Activated CD4-positive, alpha-beta T cell treated with anti-CD3 and anti-CD28 coated beads, Interleukin-2, Interleukin-4, amounts not matched to agents 100 ng/mL and 50 ng/mL, durations not matched to agents 16 hours and 8 hours (primary cell): ENCODE data around the gene MARCHF6.

Experiments used
- DNase-seq: peaks from one replicate; pipeline ENCODE4 v3.0.0-alpha.2; 2020; ENCODE audit warnings: low spot score

Gene MARCHF6, protein sequence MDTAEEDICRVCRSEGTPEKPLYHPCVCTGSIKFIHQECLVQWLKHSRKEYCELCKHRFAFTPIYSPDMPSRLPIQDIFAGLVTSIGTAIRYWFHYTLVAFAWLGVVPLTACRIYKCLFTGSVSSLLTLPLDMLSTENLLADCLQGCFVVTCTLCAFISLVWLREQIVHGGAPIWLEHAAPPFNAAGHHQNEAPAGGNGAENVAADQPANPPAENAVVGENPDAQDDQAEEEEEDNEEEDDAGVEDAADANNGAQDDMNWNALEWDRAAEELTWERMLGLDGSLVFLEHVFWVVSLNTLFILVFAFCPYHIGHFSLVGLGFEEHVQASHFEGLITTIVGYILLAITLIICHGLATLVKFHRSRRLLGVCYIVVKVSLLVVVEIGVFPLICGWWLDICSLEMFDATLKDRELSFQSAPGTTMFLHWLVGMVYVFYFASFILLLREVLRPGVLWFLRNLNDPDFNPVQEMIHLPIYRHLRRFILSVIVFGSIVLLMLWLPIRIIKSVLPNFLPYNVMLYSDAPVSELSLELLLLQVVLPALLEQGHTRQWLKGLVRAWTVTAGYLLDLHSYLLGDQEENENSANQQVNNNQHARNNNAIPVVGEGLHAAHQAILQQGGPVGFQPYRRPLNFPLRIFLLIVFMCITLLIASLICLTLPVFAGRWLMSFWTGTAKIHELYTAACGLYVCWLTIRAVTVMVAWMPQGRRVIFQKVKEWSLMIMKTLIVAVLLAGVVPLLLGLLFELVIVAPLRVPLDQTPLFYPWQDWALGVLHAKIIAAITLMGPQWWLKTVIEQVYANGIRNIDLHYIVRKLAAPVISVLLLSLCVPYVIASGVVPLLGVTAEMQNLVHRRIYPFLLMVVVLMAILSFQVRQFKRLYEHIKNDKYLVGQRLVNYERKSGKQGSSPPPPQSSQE

DNA sequence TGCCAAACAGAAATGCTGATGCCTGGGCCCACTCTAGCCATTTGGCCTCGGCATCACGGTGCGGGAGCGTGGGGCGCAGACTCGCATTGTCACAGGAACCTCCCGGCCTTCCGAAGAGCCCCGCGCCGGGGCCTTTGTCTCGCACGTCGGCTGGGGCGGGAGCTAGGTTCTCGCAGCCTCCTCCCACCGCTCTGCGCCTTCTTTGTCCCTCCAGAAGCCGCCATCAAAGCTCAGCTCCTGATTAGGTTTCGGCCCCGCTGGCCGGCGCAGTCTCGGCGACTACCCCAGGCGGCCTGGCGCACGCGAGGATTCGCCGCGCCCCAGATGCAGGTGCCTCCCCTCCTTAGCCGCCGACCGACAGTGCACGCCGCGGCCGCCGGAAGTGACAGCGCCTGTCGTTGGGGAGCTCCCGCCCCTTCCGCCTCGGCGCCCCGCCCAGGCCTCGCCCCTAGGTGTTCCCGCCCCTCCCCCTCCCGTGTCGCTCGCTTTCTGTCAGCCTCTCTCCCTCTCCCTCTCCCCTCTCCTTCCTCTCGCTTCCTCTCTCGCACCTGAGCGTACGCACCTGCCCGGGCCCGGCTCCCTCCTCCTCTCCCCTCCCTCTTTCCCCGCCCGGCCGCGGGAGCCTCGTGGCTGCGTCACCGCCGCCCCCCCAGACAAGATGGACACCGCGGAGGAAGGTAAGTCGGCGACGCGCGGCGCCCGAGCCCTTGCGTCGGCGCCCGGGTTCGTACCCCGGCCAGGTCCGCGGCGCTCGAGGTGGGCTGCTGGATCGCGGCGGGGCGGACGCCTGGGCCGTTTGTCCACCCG lies at the start of gene MARCHF6:
Gene MARCHF6, plus strand, starts transcription at position 455 of the 807 bp plus-strand sequence. Its CDS starts 204 bp downstream, at position 659.
- DNase-seq = peak; percentile 96

DNA sequence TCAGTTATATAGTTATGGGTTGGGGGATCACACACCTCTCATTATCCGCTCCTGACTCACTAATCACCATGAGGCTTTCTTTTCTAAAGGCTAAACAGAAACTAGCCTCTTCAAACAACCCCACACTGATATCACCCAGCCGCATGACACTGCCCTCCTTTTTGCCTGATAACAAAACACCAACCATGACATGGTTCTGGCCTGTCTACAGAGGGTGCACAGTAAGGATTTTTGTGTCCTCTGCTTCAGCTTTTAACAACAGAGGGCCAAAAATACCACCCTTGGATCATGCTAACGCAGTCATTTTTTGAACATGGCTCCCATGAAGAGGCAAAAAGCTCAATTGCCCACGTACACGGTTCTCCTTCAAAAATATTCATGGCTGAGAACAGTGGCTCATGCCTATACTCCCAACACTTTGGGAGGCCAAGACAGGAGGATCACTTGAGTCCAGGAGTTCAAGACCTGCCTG lies 49.8 kb upstream of the MARCHF6 start:
- DNase-seq = no peak

DNA sequence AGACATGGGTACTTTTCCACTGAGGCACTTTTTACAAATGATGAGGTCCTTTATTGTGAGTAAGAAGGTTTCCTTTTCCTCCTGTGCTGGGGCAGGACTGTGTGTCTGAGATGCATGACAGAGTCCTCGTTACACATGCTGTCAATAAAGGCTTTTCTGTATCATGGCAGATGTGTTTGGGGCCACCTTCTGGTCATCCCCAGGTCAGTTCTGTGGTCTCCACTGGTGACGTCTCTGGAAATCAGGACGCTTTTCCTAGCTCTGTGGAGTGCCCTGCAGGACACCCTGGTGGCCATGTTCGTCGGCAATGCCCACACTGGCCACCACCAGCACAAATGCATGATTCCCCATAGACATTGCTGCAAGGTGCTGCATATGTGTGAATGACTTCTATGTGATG lies 48.6 kb upstream of the MARCHF6 start:
- no peak for DNase-seq

DNA sequence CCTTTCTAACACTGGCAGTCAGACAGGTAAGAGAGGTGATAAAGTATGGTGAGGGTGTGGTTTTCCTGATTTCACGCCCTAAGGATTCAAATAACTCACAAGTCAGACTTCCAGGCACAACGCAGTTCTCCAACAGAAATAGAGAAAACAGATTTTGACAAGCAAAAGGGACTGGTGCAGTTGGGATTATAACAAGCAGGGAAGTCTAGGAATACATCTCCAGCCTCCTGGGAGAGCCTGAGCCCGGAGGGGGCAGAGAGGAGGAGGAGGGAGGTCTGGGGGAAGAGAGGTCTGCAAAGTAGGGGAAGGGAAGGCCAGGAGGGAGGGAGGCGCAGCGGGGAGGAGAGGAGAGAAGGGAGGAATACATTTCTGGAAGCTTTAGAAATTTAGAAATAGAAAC lies 47.4 kb upstream of the MARCHF6 start:
- DNase-seq = no peak

DNA sequence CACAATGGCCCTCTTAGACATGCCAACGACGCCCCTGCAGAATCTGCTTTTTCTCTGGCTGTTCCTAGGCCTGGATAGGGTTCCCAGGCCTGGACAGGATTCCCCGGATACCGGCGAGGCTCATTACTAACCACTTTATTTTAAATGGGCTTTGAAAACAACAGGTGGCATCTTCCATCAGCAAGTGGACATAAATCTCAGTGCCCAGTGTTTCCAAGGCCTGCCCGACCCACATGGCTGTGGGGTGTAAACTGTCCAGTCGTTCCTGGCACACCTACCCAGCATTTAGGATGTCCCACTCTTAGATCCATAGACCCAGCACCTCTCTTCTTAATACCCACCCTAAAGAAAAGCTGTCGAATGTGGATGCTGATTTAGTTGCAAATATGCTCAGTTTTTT lies 46.7 kb upstream of the MARCHF6 start:
- no peak for DNase-seq

DNA sequence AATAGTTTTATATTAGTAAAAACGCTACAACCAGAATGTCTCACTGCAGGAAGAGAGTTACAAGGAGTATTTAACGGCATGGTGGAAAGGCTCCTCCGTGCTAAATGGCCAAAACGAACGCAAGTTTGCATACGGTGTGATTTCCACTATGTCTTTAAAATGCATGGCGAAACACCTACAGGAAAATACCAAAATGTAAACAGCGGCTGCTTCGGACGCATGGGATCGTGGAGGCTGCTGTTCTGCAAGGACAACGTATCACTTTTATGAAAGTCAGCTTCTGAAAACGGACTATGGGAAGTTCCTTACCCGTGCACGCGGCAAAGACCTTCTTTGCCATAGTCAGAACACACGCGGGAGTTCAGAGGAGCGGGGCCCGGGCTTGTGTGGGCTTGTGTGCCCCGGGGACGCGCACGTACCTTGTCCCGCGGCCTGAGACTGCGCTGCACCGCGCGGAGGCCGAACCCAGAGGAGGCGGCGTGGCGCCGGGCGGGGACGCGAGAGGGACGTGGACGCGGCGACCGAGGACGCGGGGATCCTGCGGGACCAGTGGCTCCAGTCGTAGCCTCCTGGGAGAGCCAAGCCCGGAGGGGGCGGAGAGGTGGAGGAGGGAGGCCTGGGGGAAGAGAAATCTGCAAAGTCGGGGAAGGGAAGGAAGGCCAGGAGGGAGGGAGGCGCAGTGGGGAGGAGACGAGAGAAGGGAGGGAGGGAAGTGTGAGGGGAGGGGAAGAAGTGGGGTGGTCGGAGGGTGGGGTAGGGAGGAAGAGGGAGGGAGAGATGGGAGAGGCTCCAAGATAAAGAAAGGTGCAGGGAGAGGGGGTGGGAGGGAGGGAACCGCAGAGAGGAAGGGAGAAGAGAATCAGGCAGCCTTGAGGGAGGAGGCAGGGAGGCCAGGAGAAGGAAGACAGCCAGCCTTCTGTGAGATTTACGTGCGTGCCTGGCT lies 46.0 kb upstream of the MARCHF6 start, which contains the start of gene CMBL:
Gene CMBL, minus strand, starts transcription at position 697 of the 943 bp plus-strand sequence. CDS start 17,140 bp downstream, outside the sequence.
- DNase-seq = no peak

DNA sequence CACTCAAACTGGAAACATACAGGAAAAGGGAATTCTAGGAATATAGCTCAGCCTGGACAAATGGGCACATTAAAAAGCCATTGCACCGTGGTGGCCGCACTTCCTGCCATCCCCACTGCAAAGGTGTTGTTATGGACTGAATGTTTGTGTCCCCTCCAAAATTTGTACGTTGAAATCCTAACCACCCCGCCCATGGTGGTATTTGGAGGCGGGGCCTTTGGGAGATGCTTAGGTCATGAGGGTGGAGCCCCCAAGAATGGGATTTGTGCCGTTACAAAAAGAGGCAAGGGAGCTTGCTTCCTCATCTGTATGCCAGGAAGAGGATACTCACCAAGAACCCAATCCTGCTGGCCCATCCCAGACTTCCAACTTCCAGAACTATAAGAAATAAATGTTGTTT lies 44.7 kb upstream of the MARCHF6 start:
- DNase-seq = no peak

DNA sequence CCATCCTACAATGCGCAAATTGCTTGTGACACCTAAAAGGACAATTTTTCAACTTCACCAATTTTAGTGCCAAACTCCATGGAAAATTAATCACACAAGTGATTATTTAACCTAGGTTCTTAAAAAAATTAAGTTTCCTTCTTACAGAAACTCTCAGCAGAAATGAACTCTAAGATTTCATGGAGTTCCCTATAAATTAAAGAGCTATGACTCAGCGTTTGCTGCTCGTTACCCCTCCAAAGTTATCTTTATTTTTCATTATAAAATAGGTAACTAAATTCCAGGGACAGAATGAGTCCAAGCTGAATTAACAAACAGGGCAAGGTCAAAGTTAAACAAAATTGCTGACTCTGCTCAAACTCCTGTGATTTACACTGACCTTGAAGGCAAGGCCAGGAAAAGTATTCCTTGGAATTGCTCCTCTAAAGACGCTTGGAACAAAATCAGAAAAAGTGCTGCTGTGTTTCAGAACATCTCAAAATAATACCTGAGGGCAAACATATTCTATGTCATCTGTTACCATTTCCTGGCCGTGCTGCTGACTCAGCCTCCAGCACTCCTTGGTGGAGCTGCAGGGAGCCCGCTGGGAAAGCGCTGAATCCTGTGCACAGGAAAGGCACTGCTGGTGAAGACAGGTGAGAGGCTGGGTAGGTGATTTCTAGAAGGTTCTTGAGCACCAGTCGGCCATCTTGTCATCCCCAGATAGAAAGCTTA lies 43.3 kb upstream of the MARCHF6 start:
- no peak for DNase-seq

DNA sequence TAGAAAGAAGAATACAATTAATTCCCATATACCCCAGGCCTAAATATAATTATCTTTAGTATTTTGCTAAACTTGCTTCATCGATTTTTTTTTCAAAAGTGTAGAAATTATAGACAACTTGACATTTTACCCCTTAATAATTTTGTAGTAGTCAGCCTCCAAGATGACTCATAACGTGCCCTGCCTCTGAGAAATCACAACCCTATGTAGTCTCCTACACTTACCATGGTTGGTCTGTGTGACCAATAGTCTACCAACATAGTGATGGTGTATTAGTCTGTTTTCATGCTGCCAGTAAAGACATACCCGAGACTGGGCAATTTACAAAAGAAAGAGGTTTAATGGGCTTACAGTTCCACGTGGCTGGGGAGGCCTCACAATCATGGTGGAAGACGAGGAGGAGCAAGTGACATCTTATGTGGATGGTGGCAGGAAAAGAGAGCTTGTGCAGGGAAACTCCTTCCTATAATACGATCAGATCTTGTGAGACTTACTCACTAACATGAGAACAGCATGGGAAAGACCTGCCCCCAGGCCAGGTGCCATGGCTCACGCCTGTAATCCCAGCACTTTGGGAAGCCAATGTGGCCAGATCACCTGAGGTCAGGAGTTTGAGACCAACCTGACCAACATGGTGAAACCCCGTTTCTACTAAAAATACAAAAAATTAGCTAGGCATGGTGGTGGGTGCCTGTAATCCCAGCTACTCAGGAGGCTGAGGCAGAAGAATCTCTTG lies 42.5 kb upstream of the MARCHF6 start:
- peak; percentile 21 for DNase-seq

DNA sequence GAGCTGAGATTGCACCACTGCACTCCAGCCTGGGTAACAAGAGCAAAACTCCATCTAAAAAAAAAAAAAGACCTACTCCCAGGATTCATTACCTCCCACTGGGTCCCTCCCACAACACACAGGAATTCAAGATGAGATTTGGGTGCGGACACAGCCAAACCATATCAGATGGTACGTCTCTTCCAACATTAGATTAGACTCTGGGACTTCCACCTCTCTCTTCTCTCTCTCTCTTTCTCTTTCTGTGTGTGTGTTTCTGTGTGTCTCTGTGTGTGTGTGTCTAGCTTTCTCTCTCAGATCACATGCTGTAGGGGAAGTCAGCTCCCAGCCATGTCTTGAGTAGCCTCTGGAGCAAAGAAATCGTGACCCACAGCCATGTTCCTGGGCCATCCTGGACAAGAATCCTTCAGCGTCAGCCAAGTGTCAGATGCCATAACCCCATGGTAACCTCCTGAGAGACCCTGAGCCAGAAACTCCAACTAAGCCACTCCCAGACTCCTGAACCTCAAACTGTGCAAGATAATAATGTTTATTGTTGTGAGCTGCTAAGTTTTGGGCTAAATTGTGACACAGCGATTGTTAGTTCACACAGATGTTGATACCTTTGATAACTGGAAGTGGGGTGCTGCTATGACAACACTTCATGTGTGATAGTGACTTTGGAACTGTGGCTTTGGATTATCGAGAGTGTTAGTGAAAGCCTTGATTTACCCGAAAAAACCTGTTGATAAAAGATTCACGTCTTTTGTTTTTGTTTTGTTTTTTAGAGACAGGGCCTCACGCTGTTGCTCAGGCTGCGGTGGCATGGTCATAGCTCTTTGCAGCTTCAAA lies 41.7 kb upstream of the MARCHF6 start:
- DNase-seq = no peak

DNA sequence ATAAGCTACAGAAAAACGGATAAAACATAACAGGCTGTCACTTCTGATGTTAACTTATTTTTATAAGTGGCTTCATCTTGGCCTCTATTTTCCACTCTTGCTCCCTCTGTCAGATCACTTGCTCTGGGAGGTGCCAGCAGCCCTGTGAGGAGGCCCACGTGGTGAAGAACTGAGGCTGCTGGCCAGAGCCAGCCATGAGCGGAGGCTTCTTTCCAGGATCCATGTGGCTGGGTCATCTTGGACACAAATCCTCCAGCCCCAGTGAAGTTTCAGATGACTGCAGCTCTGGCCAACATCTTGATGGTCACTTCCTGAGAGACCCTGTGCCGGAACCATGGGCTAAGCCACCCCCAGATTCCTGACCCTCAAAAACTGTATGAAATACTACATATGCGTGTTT lies 38.3 kb upstream of the MARCHF6 start:
- DNase-seq = no peak

DNA sequence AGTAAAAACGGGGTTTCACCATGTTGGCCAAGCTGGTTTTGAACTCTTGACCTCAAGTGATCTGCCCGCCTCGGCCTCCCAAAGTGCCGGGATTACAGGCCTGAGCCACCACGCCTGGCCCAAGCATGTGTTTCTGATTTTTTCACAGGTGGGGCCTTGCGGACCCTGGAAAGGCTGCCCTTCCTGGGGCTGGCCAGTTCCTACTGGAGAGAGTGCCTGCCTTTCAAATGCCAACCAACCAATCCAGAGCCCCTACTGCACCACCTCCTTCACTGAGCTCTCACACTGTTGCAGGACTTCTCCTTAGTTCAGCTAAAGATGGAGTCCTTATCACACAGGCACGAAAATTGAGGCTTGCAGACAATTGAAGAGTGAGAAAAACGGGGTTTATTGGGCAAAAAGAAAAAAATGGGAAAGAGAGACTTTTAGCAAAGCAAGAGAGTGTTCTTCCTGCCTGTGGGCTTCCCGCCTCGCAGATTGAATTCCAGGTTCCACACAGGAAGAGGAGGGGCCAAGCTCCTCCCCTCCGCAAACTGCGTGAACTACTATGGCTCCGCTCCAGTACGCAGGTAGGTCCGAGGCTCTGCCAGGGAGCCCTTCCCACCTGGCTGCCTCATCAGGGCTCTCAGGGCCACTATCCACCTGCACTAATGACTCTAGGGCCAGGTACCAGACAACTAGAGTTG lies 37.5 kb upstream of the MARCHF6 start:
- no peak for DNase-seq

DNA sequence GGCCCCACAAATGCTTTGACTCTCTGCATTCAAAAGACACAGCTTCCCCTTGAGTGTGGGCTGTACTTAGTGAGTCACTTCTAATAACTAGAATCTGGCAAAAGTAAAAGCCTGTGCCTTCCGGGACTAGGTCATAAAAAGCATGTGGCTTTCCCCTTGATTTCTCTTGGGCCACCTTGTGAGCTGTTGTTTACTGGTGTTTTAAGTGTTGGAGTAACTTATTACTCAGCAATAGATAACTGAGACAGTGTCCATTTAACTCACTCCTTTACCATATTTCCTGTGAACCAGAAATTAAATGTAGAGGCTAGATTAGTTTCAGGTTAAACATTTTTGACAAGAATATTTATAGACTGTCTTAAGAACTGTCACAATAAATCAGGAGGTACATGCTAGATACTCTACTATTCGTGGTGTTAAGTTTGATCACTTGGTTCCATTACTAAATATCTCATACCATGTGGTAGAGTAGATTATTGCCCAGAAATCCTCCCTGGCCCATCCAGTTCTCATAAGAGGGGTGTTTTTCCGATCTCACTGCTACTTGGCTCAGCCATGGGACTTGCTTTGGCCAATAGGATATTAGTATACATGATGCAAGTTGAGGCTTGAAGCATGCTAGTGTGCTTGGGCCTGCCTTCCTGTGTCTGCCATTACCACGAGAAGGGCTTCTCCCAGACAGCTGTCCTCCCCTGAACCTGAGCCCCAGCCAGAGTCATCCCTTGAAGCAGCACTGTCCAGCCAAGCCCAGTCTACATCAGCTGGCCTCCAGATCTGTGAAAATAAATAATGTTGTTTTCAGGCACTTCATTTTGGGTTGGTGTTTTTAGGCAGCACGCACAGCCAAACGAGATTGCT lies 35.4 kb upstream of the MARCHF6 start:
- peak; percentile 40 for DNase-seq

DNA sequence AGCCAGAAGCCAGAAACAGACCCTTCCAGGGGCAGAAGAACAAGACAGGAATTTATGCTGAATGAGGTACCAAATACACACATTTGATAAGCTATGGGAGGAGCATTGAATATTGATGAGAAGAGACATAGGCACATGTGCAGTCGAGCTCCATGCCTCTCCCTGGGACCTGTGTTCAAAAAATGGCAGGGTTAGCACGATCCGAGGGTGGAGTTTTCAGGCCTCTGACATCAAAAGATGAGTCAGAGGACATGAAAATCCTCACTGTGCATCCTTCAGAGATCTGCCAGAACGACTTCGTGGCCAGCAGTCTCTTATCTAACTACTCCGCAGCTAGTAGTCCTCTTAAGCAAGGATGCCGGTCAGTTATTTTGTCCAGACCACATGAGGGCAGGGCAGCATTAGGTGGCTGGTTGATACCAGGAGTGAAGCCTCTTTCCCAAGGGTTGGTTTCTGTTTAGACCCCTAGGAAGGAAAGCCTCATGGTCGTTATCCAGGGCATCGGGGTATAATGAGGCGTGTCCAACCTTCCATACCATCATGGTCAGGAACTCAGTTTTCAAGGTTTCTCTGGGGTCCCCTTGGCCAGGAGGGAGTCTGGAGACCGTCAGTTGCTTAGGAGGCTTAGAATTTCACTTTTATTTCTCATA lies 34.2 kb upstream of the MARCHF6 start:
- no peak for DNase-seq

DNA sequence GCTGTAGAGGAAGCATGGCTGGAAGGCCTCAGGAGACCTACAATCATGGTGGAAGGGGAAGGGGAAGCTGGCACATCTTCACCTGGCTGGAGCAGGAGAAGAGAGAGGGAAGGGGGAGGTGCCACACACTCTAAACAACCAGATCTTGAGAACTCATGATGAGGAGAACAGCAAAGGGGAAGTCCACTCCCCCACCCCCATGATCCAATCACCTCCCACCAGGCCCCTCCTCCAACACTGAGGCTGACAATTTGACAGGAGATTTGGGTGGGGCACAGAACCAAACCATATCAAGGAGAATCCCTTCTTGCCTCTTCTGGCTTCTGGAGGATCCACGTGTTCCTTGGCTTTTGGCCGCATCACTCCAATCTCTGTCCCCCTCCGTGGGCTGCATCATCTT lies 32.7 kb upstream of the MARCHF6 start:
- no peak for DNase-seq

DNA sequence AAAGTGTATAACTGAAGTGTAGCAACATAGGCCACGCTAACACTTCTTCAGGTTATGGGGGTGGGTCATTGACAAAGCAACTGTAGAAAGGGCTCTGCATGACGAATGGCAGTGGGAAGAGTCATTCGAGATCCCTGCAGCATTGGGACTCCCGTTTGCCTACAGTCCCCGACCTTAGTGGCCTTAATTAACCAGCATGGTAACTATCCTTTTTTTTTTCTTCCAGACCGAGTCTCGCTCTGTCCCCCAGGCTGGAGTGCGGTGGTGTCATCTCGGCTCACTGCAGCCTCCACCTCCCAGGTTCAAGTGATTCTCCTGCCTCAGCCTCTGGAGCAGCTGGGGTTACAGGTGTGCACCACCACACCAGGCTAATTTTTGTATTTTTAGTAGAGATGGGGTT lies 31.6 kb upstream of the MARCHF6 start:
- no peak for DNase-seq
